Thyroid gland (tissue), 4 donors: ENCODE data around the gene TAS1R3.

ENCODE experiments used
- POLR2A ChIP-seq, 2 donors: fragments of 450-650 bp; IDR thresholded peaks; one replicate each; pipeline ENCODE4 v1.6.1; 2017; ENCODE audit warnings: antibody characterized with exemption in 2 of 2, mild to moderate bottlenecking in 2 of 2, moderate library complexity in 1 of 2
- TF ChIP-seq, protein P1 (sequence below), 6 experiments: fragments of 200-600 bp in 3 of 6; fragments of 450-650 bp in 3 of 6; sonication (generic) in 3 of 6; IDR thresholded peaks; one replicate each; pipeline ENCODE4 v1.5.1; 2016 to 2019; ENCODE audit warnings: antibody characterized with exemption in 6 of 6, mild to moderate bottlenecking in 2 of 6, inconsistent platforms in 1 of 6, moderate library complexity in 1 of 6

DNA sequence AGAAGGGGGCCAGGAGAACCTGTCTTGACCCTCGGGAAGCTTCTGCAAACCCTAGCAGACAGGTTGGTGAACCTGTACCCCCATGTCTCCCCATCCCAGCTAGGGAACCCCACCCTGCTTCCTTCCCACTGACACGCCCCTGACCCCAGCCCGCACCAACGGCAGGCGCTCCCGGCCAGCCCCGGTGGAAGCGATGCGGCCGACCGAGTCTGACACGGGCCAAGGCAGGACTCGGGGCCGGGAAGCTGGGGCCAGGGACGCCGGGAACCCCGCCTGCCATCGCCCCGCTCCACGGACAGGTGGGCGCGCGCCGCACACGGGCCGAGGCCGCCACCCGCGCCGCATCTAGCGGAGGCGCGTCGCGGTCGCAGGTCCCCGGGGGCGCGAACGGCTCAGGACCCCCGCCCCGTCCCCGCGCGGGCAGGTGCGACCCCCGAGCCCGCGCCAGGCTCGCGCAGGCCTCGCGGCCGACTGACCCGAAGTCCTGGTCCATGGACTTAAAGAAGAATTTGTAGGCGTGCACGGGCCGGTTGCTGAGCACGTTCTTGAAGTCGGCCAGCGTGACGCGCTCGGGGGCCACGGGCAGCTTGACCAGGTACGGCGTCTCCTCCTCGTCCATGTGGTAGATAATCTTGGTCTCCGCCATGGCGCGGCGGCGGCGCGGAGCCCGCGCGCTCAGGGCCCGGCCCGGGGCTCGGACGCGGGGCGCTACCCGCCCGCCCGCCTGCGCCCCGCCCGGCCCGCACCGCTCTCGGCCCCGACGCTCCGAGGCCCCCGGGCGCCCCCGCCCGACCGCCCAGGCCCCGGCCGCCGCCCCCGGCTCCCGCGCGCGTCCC, 17.6 kb downstream of the TAS1R3 start:
- TF ChIP-seq, protein P1, sequence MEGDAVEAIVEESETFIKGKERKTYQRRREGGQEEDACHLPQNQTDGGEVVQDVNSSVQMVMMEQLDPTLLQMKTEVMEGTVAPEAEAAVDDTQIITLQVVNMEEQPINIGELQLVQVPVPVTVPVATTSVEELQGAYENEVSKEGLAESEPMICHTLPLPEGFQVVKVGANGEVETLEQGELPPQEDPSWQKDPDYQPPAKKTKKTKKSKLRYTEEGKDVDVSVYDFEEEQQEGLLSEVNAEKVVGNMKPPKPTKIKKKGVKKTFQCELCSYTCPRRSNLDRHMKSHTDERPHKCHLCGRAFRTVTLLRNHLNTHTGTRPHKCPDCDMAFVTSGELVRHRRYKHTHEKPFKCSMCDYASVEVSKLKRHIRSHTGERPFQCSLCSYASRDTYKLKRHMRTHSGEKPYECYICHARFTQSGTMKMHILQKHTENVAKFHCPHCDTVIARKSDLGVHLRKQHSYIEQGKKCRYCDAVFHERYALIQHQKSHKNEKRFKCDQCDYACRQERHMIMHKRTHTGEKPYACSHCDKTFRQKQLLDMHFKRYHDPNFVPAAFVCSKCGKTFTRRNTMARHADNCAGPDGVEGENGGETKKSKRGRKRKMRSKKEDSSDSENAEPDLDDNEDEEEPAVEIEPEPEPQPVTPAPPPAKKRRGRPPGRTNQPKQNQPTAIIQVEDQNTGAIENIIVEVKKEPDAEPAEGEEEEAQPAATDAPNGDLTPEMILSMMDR (IDR thresholded peaks at IDR 0.05) = no peak
- TF ChIP-seq POLR2A (IDR thresholded peaks at IDR 0.05) = no peak
